MM.1S (cell line): ENCODE measurements around the gene PIP4K2A.

Experiments
- EZH2 ChIP-seq: fragments of 300-600 bp; sonication (generic); optimal IDR thresholded peaks from 2 replicates; pipeline ENCODE3; 2017; ENCODE audit warnings: low read depth, mild to moderate bottlenecking, antibody characterized with exemption, low read length, mixed read lengths
- EZH2phosphoT487 ChIP-seq: fragments of 300-600 bp; sonication (generic); IDR thresholded peaks from 2 replicates; pipeline ENCODE4 v1.6.1; 2018; ENCODE audit warnings: antibody characterized with exemption, low read length
- TF ChIP-seq, protein P1 (sequence below): fragments of 300-600 bp; sonication (generic); IDR thresholded peaks from 2 replicates; pipeline ENCODE4 v1.5.1; 2016; ENCODE audit warnings: antibody characterized with exemption, low read length, mixed read lengths

- TF ChIP-seq, protein P1, sequence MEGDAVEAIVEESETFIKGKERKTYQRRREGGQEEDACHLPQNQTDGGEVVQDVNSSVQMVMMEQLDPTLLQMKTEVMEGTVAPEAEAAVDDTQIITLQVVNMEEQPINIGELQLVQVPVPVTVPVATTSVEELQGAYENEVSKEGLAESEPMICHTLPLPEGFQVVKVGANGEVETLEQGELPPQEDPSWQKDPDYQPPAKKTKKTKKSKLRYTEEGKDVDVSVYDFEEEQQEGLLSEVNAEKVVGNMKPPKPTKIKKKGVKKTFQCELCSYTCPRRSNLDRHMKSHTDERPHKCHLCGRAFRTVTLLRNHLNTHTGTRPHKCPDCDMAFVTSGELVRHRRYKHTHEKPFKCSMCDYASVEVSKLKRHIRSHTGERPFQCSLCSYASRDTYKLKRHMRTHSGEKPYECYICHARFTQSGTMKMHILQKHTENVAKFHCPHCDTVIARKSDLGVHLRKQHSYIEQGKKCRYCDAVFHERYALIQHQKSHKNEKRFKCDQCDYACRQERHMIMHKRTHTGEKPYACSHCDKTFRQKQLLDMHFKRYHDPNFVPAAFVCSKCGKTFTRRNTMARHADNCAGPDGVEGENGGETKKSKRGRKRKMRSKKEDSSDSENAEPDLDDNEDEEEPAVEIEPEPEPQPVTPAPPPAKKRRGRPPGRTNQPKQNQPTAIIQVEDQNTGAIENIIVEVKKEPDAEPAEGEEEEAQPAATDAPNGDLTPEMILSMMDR, result no peak
- no peak for TF ChIP-seq EZH2phosphoT487
- no peak for TF ChIP-seq EZH2
Measured at GRCh38 chr10:22501863-22502262, 212.5 kb downstream of the PIP4K2A start.
